Muscle of back (tissue), 11 donors: Measurements from ENCODE around the gene NPAS1. TPM values are rescaled to one million over a fixed set of nuclear protein-coding genes. Genes with fewer than 3 reads are reported as not detected.
"Not testable (repeated sequence)": the region's sequence is repeated elsewhere in the genome, so short reads cannot be mapped to it uniquely, and the experiment has no call there.

Source experiments
- DNase-seq, 3 donors: peaks; one replicate each; pipeline versions ENCODE4 v3.0.0 to v3.0.0-alpha.2; 2013
- polyA plus RNA-seq, 10 donors: library from polyadenylated mRNA; unstranded; fragments of 120-200 nt; gene quantifications; one replicate each; pipeline ENCODE4 v1.2.1, GENCODE V29; 2013; ENCODE audit not compliant: insufficient read length in 10 of 10

The NPAS1 gene
- polyA plus RNA-seq, 10 donors: 0.74 to 3.9 (median 2.6) TPM

DNA sequence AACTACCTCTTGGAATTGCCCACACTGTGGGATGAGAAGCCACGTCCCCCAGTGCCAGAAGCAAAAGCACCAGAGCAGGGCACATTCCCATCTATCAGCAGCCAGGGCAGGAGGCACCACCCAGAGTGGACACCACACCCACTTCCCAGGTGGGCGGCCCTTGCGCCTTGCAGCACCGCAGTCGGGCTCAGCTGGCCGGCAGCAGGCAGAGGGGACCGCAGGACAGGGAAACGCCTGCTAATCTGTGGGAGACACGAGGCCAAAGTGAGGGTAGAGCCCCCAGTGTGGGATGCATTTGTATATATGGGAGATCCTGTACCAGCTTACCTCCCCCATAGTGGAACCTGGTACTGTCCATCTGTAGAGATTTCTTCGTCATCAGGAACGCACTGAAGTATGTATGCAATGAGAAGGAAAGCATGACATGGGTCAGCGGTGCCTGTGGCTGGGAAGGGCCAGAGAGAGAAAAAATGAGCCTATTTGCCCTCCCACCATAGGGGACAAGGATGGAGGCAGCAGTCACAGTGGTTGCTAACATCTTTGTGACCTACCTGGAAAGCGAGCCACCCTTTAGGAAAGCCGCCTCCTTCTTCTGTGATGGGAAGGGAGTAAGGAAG, 30.9 kb upstream of the NPAS1 start:
- no peak for DNase-seq

DNA sequence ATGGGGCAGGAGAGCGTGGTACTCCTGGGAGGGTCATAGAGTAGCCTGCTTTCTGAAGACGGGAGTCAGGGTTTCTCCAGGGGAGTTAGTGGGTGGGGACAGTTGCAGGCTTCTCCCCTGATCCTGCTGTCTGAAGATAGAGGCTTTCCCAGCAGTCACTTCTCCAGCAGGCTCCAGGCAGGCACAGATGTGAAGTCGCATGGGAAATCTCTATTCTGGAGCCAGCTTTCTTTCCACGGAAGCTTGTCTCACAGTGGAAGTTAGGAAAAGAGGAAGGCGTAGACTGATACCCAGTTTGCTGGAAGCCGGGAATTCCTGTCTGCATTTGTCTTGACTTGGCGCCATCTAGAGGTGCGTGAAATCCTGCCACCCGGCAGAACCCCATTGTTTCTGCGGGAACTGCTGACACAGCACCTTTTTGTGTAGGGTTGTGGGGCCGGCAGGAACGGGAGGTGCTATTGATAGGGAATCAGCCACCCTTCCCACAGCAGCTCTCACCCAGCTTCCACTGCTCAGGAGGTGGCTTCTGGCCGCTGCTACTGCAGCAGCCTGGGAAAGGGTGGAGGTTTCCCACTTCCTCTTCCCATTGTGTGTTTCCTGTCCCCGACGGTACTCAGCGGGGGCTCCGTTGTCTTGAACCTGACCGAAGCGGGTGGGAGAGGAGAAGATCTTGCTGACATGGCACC, 28.5 kb upstream of the NPAS1 start:
- peak; percentile 82 to 93 (median 87) for DNase-seq

DNA sequence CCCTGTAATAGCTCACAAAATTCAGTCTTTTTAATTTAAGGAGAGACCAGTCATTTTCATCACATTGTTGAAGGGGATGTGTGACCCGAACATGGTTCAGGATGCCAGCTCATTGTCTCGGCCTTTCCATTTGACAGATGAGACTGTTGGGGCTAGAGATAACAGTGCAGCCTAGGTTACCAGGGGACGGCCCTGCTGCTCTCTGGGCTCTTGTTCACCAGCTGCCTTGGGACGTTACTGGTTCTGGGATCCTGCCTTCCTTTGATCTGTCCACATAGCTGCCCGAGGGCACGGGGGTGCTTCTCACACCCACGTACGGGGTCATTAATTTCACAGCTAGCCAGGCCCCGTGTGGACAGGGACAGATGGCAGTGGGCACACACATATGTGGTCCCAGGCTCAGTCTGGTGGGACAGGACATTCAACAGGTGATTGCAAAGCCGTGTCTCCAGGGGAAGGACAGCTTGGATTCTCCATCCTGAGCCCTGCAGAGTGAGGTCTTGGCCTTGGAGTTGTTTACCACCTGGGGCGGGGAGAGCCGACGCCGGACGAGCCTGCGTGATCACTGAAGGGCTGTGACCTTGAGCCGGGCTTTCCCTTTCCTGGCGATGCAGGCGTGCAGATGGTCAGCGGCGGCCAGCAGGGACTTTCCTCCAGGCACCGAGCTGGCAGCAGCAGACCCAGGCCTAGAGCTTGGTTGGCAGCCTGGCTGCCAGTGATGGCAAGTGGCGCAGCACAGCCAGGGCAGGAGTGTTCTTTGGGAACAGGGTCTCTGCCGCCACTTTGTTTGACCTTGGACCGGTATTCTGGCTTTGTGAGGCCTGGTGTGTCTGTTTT, 26.7 kb upstream of the NPAS1 start:
- no peak for DNase-seq

DNA sequence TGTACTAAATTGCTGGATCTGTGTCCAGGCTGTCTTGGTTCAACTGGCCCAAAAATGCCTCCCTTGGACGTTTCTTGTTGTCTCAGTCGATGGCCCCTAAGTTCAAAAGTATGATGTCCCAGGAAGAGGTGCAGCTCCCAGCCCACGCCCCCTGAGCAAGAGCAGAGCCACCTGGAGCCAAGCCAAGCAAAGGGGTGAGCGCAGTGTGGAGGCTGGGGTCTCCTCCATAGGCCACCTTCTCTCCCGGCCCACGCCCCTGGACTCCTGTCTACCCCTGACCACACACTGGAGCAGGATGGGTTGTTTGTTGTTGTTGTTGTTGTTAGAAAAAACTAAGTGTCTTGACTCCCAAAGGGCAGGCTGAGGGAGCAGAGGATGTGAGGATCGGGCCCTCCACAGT, 26.0 kb upstream of the NPAS1 start:
- DNase-seq: no peak

DNA sequence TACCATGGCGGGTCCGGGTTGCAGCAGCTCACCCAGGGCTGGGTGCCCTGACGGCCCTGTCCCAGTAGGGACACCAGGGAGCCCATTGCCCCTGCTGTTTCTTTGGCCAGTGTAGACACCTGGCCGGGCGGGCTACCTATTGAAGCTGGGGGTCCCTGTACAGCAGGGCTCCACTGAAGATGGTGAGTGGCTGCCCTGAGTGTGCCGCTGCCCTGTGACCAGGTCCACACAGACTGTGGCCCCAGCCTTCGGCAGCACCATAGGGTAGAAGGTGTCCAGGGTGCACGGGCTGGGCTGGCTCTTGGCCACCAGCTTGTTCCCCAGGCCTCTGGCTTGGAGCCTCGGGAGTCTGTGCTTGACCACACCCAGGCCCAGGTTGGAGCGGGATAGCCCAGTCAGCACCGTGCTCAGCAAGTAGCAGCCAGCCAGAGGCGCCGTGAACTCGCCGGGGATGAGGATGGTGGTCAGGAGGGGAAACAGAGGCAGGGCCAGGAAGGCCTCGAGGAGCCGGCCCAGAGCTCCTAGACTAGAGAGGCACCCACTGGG, 25.4 kb upstream of the NPAS1 start:
- DNase-seq: no peak

DNA sequence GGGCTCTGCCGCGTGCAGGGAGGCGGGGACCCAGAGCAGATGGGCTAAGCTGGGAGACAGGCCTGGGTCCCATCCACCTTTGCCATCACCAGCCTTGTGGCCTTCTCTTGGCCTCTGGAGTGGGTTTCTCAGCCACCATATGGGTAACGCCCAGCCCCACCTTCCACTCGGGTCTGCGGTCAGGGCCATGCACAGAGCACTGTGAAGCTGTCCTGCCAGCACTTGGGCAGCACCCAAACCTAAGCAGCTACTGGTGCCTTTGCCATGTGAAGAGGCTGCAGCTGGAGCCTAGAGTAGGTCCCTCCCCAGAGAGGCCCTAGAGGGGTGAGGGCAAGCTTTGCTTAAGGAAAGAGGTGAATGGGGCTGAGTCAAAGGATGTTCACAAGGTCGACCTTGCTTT, 24.1 kb upstream of the NPAS1 start:
- no peak for DNase-seq

DNA sequence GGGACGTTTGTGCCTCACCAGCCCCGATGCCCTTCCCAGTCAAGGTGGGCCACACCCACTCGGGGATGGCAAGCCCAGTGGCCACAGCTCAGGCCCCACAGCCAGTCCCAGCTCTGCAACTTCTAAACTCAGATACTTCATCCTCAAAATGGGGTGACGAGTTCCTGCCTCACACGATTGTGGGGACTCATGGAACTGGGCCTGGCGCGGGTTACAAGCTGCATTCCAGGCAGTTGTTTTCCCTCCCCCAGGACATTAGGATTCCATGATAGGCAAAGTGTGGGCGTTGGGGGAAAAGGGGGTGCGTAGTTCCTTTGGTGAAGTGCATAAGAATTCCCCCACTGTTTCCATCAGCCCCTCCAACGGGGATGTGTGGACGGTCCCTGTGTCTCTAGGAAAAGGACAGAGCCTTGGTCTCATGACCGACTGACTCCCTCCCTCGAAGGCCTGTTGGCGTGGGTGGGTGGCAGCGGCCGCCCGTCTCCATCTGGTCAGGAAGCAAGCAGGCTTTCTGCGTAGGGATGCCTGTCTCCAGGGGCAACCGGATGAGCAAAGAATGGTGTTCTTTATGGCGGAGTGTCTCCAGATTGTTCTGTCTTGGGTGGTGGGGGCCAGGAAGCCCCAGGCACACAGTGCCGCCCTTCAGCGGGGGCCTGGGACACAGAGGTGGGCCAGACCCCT, 21.1 kb upstream of the NPAS1 start:
- DNase-seq: no peak

DNA sequence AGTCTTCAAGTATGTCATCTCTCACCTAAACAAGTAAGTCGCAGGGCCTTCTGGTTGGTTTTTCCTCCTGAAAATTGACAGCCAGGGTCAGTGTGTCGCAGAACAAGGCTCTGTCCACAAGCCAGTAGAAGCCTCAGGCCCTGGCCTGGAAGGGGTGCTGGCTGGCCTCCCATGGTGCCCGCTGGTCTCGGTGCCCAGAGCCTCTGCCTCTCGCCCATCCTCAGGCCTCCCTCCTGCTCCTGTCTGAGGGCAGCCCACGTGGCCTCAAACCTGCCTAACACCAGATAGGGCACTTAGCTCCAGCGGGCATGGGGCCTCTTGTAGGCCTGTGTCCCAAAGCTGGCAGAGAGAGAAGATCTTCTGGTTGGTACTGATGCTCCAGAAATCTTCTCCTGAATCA, 20.3 kb upstream of the NPAS1 start:
- DNase-seq: no peak

DNA sequence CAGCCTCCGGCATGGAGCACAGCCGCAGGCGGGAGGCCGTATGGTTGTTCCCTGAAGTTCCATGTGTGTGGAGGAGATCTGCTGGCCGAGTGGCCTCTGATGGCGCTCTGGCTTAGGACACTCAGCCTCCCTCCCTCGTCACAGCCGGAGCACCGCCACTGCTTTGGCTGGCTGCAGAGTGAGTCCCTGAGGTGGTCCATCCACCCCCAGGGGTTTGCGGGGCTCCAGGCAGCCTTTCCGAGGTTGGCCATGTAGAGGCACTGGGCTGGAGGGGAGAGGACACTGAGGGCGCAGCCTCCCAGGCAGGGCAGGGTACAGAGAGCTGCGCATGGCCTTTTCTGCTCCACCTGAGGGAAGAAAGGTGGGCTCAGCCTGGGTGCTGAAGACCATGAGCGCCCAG, 19.8 kb upstream of the NPAS1 start:
- DNase-seq: no peak

DNA sequence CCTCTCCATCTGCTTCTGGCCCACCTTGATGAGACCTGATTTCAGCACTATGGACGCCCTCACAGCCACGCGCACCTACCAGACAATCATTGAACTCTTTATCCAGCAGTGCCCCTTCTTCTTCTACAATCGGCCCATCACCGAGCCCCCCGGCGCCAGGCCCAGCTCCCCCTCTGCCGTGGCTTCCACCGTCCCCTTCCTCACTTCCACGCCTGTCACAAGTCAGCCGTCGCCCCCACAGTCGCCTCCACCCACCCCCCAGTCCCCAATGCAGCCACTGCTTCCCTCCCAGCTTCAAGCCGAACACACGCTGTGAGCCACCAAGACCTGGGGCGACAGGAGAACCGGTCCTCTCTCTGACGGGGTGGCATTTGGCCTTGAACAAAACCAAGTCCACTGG, 19.3 kb upstream of the NPAS1 start:
- no peak for DNase-seq

DNA sequence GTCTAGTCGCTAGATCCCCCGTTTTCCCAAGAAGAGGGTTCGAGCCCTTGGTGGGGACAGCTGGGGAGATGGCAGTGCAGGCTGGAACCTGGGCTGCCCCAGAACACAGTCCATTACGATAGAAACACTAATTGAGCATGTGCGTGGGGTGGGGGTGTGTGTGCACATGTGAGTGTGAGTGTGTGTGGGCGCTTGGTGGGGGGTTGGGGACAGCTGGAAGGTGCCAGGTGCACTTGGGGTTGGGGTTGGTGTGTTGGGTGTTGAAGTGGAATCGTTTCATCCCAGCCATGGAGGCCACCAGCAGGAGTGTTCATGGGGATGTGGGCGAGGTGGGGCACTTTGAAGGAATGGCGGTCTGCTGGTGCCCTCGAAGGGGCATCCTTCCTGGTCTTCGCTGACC, 18.1 kb upstream of the NPAS1 start:
- DNase-seq: no peak

DNA sequence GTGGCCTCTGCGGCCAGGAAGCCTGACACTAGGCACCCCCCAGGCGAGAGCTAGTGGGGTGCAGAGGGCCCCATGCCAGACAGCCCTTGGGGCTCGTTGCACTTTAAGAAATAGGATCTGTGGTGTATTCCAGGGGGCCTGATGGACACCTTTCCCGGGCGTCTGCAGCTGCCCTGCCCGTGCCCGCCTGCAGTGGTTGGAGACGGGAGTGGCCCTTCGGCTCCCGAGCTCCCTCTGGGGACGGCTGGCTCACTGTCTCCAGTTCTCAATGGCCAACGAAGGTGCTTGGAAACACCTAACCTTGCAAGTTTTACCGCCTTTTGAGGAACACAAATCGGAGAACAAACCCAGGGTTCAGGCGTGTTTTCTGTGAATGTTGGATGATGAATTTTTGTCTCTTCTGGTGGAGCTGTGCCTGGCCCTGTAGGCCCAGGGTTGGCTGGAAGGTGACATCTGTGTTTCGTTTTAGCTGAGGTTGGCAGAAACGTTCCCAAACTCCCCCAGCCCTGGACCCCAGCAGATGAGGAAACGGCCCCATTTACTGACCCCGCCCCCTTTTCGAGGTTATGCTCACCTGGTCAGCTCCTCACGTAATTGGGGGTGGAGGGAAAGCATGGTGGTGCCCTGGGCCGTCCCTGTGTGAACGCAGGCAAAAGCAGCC, 17.4 kb upstream of the NPAS1 start:
- no peak for DNase-seq

DNA sequence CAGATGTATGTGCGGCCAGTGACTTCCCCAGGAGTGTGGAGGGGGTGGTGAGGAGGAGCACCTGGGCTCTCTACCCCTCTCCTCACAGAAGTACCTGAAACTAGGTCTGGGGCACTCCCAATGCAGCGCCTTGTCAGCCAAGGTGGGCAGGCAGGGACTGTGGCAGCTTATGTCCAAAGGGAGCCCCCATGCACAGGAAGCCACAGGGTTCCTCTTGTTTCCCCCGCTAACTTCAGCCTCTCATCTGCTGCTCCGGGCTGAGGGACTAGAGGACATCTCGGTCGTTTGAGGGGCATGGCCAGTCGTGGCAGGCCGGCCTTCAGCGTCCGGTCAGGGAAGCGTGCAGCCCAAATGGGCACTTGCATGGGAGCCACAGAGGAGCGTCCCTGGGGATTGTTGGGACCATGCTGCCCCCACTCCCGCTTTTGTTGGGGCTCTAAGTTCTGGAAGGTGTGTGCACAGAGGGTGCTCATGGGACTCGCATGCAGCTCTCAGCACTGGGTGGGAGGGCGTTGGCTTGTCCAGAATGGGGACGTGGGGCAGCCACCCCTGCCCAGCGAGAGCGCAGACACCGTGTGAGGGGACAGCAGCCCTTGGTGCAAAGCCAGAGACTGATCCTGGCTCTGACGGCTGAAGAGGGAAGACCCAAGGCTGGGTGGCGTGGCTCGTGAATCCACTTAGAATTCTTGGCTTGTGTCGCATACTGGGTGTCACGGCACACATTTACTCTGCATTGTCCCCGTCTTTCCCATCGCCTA, 16.6 kb upstream of the NPAS1 start:
- DNase-seq: no peak

DNA sequence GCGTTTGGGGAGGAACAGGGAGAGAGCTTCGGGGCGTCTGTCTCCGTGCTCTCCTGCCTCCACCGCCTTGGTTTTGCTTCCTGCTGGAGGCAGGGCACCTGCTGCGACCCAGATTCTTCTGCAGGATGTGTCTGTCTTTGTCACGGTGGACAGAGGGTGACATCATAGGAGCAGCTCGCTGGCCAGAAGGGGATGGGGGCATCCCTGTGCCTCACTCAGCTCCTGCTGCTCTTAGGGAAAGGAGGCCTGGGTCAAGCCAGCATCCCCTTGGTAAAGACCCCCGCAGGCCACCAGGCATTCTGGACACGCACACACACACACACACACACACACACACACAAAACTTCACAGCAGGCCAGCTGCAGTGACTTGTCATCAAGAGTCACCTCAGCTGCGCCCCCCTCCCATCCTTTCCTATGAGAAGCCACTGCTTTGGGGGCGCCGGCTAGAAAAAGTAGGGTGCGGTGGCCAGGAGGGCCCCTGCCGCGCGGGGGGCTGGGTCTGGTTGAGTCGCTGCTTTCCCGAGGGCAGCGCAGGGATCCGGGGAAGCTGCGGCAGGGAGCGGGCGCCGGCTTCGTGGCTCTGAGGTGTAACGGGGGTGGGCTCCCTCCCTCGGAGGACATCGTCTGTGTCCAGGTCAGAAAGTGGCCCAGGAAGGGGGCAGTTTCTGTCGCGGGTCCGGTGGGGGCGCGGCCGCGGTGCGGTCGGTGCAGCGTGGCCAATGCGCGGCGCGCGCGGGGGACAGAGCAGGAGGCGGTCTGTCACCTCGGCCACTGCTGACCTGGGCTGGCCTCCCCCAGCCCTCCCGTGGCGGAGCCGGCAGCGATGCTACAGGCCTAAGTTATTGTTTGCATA, 15.8 kb upstream of the NPAS1 start:
- no peak for DNase-seq

DNA sequence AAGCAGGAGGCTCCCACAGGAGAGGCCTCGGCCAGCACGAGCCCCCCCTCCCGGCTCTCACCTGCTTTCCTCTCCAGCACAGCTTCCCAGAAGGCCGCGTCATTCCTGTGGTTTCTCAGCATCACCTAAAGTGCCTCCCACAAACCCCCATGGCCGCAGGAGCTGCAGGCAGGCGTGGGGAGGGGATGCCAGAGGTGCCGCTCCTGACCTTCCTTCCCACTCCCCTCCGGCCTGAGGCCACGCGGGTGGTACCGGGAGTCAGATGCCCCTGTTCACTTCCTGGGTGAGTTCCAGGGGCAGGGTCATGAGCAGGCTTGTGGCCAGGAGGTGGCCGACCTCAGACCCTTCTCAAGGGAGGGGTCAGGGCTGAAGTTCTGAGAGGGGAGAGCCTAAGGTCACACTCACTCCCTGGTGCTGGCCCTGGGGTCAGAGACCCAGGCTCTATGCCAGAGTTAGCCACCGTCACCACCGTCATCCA, 14.4 kb upstream of the NPAS1 start:
- DNase-seq: no peak

DNA sequence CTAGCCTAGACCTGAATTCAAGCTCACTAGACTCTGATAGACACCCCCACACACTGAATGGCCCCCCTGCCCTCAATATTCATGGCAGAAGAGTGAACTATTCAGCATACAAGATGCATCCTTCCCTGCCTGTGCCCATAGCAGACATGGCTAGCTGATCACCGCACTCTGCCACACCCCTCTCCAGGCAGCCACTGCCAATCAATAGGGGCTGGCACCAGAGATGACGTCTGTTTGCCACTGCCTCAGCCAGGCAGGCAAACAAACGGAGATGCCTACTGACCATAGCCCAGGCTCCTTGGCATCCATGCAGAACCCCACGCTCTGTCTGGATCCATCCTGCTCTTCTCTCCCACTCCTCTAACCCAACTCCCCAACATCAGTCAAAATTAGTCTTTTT, 13.8 kb upstream of the NPAS1 start:
- no peak for DNase-seq

DNA sequence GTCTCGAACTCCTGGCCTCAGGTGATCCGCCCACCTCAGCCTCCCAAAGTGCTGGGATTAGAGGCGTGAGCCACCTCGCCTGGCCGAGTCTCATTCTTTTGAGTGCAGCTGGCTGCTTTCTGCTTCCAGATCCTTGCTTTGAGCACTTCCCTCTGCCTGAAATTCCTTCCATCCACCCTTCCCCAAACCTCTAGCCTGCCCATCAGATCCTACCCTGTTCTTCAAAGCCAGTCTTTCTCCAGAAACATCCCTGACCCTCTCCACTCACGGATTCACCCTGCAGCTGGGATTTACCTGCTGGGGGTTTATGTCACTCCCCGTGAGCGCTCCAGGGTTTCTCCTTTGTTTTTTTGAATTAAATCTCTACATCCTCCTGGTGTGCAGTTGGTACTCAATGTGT, 13.1 kb upstream of the NPAS1 start:
- no peak for DNase-seq

DNA sequence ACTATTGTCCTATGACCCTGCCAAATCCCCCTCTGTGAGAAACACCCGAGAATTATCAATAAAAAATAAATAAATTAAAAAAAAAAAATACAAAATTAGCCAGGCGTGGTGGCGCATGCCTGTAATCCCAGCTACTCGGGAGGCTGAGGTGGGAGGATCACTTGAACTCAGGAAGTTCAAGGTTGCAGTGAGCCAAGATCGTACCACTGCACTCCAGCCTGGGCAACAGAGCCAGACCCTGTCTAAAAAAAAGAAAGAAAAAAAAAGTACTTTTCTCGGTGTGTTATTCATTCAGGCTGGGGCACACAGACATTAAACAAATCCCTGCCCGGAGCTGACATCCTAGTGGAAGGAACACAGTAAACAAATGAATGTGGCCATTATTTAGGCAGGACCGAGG, 9.1 kb upstream of the NPAS1 start:
- DNase-seq: not testable (repeated sequence)

DNA sequence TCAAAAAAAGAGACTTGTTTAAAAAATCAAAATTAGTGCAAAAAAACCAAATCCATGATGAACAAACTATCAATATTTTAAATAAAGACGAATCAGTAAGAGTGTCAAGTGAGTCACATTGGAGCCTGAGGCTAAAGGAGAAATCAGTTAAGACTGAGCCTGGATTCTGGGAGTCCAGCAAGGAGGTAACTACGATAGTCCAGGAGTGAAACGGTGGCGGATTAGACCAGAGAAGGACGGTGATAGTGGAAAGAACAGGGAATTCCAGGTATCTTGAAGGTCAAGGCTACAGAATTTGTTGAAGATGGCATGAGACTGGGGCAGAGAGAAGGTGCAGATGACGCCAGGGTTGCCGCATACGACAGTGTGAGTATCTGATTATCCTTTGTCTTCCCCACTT, 7.0 kb upstream of the NPAS1 start:
- DNase-seq: no peak

DNA sequence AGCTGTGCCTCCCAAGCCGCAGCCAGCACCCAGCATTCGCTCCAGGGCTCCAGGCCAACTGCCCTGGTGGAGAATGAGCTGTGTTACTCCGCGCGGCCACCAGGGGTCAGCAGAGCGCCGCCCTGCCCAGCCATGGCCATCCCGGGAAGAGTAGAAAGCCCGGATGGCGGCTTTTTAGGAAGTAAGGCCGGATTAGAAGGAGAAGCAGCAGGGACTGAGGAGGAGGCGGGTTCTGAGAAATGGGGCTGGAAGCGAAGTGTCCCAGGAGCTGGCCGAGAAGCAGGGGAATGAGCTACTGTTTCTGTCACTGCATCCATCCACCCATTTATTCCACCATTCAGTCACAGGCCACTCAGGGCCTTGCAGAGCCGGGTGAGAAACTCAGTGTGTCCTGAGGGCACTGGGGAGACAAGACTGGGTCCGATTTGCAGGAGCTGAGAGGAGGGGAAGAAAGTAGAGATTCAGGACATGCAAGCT, 6.6 kb upstream of the NPAS1 start:
- peak; percentile 52 to 87 (median 78) for DNase-seq
